AG20443 (cell line): Measurements from ENCODE around the gene SETD2.
"Not testable (repeated sequence)": the region's sequence is repeated elsewhere in the genome, so short reads cannot be mapped to it uniquely, and the experiment has no call there.

Experiments
- DNase-seq: peaks from one replicate; pipeline ENCODE4 v3.0.0; 2012; ENCODE audit warnings: low spot score, mixed read lengths

The SETD2 gene

DNA sequence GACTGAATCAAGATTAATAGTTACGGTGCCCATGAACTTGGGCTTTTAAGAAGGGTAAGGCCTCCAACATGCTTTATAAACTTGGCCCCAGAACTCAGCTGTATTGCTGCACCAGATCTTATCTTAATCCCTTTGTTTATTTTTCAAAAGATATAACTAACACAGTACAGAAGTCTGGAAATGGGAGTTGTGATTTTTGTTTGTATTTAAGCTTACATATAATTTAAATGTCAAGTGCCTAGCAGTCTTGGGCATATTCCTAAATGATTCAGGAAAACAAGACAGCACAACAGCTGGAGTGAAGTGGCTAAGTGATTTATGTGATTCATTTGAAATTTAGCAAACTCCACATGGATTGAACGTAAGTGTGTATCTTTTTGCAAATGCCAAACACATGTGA is 128.3 kb downstream of the SETD2 start:
- no peak for DNase-seq

DNA sequence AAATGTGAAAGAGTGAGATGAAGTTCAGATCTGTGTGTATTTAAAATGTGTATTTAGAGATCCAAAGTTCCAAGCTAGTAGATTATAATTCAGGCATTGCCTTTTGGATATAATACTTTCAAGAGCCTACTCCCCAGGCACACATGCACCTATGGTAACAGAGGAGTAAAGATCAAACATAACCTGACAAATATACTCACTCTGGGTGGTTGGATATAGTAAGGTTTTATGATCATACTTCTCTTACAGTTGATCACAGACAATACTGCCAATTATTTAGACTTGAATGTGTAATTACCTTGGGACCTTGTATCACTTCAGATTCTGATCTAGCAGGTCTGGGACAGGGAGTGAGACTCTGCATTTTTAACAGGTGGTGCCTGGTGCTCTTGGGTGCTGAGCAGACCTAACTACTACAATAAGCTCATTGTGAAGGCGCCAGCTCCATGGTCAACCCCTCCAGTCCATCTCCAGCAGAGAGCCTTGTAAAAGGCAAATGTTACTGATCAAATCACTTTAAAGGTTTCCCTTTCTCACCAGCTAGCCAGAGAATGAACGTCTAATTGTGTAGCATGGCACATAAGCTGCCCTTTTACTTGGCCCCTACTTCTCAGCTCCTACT is 128.9 kb downstream of the SETD2 start:
- no peak for DNase-seq

DNA sequence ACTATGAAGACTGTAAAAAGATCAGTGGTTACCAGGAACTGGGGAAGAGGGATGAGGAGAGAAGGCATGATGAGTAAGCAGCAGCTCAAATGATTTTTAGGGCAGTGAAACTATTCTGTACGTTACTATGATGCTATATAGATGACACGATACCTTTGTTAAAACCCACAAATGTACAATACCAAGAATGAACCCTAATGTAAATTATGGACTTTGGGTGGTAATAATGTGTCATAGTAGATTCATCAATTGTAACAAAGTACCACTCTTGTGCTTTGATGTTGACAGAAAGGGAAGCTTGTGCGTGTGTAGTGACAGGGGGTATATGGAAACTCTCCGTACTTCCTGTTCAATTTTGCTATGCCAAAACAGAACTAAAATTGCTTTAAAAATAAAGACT is 132.9 kb downstream of the SETD2 start:
- not testable (repeated sequence) for DNase-seq

DNA sequence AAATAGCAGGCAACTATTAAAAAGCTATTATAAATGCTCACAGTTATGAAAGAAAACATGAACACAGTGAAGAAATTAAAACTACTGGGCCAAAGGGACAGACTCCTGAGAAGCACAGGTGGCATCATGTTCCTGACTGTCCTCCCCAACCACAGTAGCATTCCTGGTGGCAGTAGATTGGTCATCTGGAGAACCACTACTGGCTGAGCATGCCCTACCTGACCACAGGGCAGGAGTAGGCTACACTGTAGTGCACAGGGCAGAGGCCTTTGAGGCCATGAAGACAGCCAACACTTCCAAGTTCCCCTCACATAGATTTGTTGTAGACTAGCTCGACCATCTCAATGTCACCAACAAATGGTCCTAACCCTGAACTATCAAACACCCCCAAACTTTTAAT is 135.2 kb downstream of the SETD2 start:
- no peak for DNase-seq

DNA sequence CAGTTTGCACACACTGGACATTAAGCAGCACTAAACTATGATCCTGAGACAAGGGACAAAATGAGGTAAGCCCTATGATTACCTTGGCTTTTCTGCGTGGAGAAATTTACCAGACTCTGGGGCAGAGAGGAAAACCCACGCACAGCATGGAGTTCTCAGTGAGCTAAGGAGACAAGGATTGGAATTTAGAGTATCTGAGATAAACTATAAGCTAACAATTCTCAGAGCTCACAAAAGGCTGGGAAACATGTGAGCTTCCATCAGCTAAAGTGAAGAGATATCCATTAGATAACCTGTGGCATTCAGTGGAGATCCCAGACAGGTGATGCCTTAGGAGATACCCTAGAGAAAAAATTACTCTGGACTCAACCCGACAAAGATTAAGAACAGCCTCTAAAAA is 135.8 kb downstream of the SETD2 start:
- no peak for DNase-seq

DNA sequence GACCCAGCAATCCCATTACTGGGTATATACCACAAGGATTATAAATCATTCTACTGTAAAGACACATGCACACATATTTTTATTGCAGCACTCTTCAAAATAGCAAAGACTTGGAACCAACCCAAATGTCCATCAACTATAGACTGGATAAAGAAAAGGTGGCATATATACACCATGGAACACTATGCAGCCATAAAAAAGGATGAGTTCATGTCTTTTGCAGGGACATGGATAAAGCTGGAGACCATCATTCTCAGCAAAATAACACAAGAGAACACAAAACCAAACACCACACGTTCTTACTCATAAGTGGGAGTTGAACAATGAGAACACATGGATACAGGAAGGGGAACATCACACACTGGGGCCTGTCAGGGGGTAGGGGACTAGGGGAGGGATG is 137.5 kb downstream of the SETD2 start:
- DNase-seq: not testable (repeated sequence)

DNA sequence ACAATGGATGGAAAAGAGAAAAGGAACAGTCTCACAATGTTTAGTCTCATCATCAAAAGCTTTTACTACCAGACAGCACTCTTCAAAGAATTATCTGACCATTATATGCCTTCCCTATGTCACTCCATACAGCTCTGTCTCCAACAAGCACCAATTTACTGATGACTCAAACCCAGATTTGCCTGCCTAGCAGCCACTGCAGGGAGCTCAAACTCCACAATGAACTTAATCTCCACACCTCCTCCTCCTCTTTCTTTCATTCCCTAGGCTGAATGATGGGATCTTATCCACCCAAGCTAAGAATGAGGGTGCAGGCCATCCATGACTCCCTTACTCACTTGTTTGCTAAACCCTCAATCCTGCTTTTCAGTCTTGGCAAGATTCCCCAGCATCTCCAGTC is 139.0 kb downstream of the SETD2 start:
- no peak for DNase-seq

DNA sequence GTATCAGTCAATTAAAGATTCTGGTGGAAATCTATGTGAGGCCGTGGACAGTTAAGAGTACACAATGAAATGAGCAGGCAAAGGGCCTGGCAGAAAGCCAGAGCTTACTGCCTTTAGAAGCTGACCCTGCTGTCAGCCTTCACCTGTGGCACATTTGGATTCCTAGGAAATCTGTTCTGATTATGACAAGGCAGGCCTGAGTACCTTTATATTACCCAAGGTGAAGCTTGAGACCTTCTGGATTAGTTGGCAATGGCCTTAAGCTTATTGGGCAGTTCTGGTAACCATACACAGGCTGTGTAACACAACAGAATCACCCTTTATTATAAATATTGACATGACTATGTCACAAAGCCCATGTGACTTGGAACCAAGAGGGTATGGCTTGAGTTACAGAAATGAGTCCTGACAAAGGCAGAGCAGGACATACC is 141.3 kb downstream of the SETD2 start:
- peak; percentile 14 for DNase-seq

DNA sequence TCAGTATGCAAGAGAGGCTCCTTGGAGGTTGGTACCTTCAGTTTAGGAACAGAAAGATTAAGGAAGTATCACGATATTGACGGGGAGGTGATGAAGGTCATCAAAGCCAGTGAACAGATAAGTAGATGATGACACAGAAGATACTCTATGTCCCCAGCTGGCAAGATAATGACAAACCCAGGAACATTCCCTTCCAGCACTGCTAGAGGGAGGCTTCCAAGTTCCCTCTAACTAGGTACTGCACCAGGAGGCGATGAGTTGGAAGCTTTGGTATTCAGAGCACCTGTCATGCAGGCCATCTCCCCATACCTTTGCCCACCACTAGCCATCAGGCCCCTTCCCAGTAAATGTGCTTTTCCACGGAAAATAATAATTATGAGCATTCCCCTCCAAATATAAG is 143.6 kb downstream of the SETD2 start:
- no peak for DNase-seq

DNA sequence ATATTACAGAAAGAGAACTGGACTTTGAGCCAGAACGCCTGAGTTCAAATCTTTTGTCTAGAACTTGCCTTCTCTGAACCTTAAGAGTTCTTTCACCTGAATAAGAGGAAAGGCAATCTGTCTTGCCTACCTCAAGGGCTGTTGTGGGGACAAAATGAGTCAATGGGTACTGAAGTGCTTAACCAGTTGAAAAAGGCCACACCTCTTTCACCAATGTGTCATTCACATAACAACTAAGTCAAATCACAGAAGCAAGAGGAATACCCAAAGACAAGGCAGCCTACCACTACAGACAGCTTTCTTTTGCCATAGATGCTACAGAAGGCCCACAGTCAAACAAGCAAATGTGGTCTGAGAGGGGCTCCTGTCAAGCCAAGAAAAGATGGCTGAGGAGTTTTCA is 144.7 kb downstream of the SETD2 start:
- no peak for DNase-seq

DNA sequence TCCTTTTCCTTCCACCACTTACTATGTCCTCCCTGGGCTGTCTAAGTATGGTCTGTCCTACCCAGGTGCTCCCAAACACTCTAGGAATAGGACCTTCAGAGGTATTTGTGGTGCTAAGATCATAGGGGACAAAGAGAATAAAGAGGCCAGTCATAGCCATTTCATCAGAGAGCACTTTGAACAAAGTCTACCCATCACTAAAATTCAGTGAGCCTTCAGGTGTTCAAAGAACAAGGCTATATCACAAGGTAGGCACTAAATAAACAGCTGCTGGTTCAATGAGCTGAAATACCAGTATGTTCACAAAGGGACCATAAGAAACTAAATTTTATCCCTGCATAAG is 145.7 kb downstream of the SETD2 start:
- DNase-seq: no peak

DNA sequence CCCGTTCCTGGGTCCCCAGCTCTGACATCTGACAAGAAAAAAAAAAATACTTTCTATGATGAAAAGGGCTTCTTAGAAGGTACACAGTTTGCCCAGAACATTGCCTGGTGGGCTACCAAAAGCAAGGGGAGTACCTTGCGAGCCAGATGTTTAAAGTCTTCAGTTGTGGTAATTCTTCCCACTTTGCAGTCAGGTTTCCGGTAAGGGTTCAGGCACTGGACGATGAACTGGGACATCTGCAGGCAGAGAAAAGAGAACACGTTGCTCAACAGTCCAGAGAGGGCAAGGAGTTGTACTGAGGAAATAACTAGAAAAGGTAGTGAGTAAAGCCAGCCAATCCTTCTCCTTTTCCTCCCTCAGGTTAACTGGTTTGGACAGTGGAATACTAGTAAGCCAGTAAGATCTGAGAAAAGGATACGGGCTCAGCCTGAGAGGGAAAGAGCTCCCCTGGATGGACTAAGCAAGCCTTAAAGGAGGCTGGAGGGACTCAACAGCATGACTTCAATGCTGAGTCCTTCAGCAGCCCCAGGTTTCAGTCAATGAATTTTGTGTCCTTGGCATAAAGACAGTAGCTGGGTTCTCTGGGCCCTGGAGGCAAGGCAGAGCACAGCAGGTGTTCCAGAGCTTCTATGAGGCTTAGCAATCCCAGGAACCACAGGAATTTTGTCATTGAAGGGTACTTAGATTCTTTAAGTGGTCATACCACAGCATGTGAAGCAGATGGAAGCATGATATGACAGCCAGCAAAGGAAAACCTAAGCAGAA is 146.2 kb downstream of the SETD2 start:
- no peak for DNase-seq

DNA sequence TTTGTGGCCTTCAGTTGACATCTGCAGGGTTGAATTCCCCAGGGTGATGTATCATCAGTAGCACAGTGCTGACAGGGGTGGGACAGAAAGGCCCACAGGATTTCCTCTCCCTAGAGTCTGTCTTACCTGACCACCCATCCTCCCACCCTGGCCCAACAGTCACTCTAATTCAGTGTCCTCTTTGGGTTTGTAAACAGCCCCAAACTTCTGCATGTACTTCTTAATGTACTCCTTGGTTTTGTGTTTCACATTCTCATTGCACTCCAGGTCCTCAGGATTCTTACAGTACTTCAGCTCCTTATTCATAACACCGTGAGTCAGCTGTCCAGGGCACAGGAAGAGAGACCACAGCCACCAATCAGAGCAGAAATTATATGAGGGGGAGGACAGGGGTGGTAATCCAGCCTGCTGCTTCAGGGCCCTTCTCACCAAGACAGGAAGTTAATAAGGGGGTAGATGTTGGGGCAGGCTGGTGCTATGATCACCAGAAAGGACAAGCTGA is 146.9 kb downstream of the SETD2 start:
- peak; percentile 71 for DNase-seq

DNA sequence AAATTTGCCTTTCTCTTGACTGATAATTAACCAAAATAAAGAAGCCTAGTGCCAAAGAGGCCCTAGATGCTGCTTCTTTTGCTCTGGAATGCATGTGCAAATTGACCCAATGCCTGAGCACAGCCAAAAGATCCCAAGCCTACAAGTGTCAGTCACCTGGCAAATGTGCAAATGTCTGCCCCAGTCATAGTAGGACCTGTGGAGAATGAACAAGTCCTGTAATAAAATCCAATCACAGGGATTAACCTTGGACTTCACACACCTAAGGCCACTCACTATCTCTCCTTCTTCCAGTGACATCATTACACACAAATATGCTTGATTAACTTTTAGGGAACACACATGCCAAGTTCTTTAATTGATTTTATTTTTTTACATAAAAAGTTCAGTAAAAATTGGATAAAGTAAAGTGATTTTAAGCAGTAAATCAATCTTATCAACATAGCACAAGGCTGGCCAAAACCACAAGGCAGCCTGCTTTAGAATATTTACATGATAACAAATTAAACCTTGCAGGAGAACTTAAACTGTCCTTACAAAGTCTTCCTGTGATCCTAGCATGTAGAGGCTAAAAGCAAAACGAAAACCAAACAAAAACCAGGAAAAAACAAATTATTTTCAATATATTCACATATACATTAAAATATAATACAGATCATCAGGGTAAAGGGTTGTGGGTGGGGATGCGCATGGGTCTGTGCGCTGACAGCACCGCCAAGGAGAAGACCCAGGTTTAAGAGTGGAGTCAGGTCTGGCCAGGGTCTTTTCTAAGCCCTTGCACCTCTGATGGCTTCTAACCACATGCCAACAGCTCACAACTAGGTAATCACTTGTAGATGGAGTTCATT is 147.6 kb downstream of the SETD2 start:
- no peak for DNase-seq

DNA sequence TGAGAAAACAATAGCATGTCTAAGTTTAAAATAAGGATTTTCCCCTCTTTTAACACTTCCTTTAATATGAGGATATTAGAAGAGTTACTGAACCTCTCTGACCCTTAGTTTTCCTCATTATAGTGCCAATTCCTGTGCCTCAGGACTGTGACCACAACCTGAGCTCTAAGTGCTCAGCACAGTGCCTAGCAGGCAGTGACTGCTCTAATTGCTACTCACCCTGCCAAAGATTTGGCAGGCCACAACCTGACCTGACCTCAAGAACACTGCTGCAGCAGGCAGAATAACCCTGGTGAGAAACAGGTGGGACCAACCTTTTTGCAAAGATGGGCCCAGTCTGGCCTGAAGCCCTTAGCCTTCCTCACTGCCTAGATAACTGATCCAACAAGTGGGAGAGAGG is 148.8 kb downstream of the SETD2 start:
- no peak for DNase-seq

DNA sequence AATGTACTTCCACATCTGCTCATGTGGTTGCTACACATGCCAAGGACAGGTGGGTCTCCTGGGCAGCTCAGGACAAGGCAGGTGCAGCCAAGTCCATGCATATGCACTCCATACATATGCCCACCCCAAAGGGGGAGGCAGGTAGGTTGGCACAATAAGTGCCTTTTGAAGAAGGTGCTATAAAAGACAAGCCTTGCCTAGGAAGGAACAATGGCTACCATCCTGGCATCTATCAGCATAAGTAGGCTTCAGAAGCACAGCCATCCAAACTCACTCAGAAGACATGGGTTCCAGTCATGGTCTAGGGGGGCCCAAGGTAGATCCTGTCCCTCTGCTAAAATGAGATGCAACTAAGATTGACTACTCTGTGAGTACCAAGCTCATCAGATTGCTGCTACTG is 149.9 kb downstream of the SETD2 start:
- no peak for DNase-seq

DNA sequence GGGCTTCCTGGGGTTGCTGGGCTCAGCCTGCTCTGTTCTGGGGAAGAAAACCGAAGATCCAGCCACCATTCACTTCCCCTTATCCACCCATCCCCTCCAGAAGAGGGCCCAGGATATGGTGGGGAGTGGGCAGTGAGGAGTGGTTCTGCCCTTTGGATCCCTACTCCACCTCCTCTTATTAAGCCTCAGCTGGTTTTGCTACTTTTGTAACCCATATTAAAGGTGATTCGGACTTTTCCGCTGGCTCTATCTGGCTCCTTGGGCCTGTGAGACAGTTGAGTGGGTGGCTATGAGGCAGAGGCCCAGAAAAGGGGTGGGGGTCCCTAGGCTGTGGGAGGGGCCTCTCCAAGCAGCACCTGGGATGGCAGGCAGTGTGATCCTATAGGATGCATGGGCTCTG is 150.7 kb downstream of the SETD2 start:
- DNase-seq: no peak

DNA sequence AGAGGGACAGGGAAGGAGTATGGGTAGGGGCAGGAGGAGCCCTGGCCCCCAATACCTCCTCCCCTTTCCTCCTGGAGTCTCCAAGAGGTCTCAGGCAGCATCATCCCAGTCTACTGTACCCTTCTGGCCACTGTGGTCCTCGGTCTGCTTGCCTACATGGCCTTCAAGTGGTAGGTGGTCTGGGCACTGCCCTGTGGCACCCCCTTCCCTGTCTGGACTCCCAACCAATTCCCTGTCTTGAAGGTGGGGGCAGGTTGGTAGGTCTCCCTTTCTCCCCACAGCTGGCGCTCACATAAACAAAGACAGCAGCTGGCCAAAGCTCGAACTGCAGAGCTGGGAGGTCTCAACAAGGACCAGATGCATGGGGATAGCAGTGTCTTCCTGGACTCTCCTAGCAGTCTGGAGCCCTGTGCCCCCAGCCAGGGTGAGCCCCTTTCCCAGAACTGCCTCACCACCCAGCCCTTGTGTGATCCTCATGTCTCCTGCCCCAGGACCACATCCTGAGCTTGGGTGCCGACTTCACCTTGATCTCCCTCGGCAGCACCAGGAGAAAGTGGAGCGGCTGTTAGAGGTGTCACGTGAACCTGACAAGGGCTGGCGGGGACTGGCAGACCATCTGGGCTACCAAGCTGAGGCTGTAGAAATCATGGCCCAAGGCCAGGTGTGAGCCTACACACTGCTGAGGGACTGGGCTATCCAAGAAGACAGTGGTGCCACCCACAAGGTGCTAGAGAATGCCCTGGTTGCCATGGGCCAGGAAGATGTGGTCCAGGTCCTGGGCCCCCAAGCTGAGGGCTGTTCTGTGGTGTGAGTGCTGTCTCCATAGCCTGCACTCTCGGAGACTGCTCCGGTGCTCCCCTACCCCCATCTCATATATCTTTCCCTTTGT is 151.3 kb downstream of the SETD2 start:
- DNase-seq: no peak

DNA sequence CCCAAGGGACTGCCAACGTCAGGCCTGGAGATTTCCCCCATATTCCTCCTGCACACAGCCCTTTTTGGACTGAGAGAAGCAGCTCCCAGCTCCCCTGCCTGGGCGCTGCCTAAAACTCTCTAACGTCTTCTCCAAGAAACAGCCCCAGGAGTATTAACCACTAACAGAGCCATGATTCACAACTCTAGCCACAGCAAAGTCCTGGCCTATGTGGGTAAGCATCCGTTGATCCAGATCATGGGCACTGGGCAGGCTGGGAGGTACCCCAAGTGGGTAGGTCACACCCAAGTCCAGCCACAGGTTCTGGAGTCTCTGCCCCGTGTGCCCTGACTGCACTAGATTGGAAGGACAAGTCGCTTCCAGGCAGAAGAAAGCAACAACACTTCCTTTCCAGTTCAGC is 152.5 kb downstream of the SETD2 start:
- DNase-seq: no peak

DNA sequence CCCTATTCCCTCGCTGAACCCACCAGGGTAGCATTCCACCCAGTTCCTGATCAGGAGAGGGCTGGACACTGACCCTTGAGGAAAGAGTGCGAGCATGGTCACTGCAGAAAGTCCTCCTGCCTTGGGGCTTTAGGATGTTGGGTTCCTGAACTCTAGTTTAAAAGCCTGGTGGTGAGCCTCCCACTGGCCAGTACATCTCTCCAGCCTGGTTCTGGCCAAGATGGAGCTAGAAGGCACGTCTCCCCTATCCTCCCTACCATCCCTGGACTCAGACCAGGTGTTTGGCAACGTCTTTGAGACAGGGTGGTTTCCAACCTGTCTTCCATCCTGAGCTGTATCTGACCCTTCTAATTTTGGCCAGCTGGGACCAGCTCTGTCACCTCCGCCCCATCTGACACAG is 153.0 kb downstream of the SETD2 start:
- DNase-seq: no peak

DNA sequence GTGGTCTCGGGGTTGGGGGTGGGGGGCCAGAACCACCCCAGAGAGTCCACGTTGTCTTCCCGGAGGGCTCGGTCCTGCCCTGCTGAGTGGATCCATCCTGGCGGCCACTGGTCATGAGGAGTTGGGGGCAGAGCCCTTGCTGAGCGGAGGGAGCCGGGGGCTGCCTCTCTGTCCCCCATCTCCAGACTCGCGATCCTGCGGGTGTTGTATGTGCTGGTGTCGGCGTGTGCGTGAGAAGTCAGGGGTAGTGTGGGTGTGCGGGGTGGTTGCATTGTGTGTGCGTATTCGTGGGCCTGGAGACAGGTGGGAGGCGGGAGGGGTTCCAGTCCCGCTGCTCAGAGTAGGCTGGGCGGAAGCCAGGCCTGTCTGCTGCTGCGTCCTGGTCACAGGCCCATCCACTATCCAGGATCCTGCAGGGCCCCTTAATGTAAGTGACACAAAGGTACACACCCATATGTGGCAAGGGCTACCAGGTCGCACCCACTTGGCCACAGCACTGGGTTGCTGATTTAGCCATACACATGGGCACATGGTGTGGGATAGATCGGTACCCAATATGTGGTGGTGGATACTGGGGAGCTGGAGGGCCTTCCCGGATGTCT is 153.7 kb downstream of the SETD2 start:
- no peak for DNase-seq
